Measurements from ENCODE around the gene SHISAL2A. TPM values are rescaled to one million over a fixed set of nuclear protein-coding genes. Genes with fewer than 3 reads are reported as not detected.

SHISAL2A gene
- total RNA-seq, 1 experiment from 2014 or later = 0.90 TPM

DNA sequence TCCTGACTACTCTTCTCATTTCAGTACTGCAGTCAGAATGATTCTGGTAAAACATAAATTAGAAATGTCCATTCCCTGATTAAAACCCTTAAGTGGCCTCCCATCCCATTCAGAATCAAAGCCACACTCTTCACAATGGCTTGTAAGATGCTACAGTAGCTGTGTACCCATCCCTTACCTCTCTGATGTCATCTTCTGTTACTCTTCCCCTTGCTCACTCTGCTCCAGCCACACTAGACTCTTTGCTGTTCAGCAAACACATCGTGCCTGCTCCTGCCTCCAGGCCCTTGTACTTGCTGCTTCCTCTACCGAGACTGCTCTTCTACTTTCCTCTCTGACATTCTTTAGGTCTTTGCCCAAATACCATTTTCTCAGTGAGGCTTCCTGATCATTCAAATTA is 35.1 kb upstream of the SHISAL2A start:
- H2BK12ac ChIP-seq (ENCODE audit: insufficient read length, low read depth, low read length) = no peak overlapping the region
- WGBS (ENCODE audit: extremely low coverage, insufficient read length, low lambda C conversion rate) = no CpG with 5 or more reads among the region's 2 CpGs

More for the DNA sequence above, 35.1 kb upstream of the SHISAL2A start:
- no peaks in the 10 kb centered on the region for H3K9me3 Mint-ChIP-seq
- H3K23ac ChIP-seq (ENCODE audit: insufficient read length, low read depth, low read length) = no peak overlapping the region
- H4K8ac ChIP-seq (replicated peaks; ENCODE audit: insufficient read length, low read depth, low read length) = no peak overlapping the region
- no peak overlapping the region for H2BK20ac ChIP-seq (ENCODE audit: low read depth, low read length, poor library complexity, severe bottlenecking)
- H3K79me1 ChIP-seq (ENCODE audit: insufficient read depth, low read depth, low read length, poor library complexity, severe bottlenecking) = no peaks in the 10 kb centered on the region
- no peak overlapping the region for H3K56ac ChIP-seq (ENCODE audit: insufficient read length, low read depth, low read length)
- no peak overlapping the region for H3K27ac ChIP-seq (ENCODE audit: insufficient read length, low read depth, low read length)
- no peak overlapping the region for H2AFZ ChIP-seq (ENCODE audit: low read length)
- H3T11ph ChIP-seq (ENCODE audit: low read length) = no peak overlapping the region
- H4K5ac ChIP-seq (ENCODE audit: insufficient read length, low read depth, low read length) = no peak overlapping the region
- no peak overlapping the region for H2BK15ac ChIP-seq (ENCODE audit: low read depth, low read length)
- no peak overlapping the region; the same call in 1 of the 2 replicates for H3K14ac ChIP-seq (ENCODE audit: insufficient read depth, low read length)
- no peak overlapping the region for H2AK5ac ChIP-seq (ENCODE audit: insufficient read length, low read length)
- peaks cover 8% of the 10 kb centered on the region; the same call in 1 of the 2 replicates for H3K27me3 ChIP-seq (ENCODE audit: insufficient read depth, low read length)
- no peak overlapping the region for H4K91ac ChIP-seq (ENCODE audit: insufficient read length, low read depth, low read length)
- H3K9ac ChIP-seq (ENCODE audit: extremely low read depth, insufficient read length, low read length) = no peak overlapping the region
- H3K4ac ChIP-seq (ENCODE audit: low read depth, low read length) = no peak overlapping the region
- no peak overlapping the region for H2BK120ac ChIP-seq (ENCODE audit: low read depth, low read length, poor library complexity, severe bottlenecking)
- no peaks in the 10 kb centered on the region for H3K79me2 ChIP-seq (ENCODE audit: insufficient read depth, low read length)
- H3K23me2 ChIP-seq (ENCODE audit: insufficient read length, low read depth, low read length, poor library complexity, severe bottlenecking) = peaks cover 7% of the 10 kb centered on the region
- H3K36me3 Mint-ChIP-seq (ENCODE audit: insufficient read depth in 1 of 3, low read depth in 3 of 3) = no peaks in the 10 kb centered on the region
- peaks cover 35% of the 10 kb centered on the region for H3K27me3 Mint-ChIP-seq (ENCODE audit: low read depth)
- no peak overlapping the region for H3K4me2 ChIP-seq (ENCODE audit: insufficient read depth, insufficient read length, low read length)
- H3K4me1 ChIP-seq (ENCODE audit: insufficient read depth, low read length) = peaks cover 4% of the 10 kb centered on the region; the same call in 1 of the 2 replicates
- no peak overlapping the region for H2BK5ac ChIP-seq (ENCODE audit: insufficient read length, low read length)
- H3K18ac ChIP-seq (ENCODE audit: insufficient read length, low read depth, low read length) = no peak overlapping the region
- no peak overlapping the region for H3K27ac Mint-ChIP-seq
- TF ChIP-seq, protein P1, sequence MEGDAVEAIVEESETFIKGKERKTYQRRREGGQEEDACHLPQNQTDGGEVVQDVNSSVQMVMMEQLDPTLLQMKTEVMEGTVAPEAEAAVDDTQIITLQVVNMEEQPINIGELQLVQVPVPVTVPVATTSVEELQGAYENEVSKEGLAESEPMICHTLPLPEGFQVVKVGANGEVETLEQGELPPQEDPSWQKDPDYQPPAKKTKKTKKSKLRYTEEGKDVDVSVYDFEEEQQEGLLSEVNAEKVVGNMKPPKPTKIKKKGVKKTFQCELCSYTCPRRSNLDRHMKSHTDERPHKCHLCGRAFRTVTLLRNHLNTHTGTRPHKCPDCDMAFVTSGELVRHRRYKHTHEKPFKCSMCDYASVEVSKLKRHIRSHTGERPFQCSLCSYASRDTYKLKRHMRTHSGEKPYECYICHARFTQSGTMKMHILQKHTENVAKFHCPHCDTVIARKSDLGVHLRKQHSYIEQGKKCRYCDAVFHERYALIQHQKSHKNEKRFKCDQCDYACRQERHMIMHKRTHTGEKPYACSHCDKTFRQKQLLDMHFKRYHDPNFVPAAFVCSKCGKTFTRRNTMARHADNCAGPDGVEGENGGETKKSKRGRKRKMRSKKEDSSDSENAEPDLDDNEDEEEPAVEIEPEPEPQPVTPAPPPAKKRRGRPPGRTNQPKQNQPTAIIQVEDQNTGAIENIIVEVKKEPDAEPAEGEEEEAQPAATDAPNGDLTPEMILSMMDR (conservative IDR thresholded peaks at IDR 0.05) = no peak
- peaks cover 3% of the 10 kb centered on the region for H4K20me1 ChIP-seq (ENCODE audit: control insufficient read depth, insufficient read depth, insufficient read length)
- no peaks in the 10 kb centered on the region for H3K9me3 ChIP-seq (ENCODE audit: control insufficient read depth, low read depth, low read length)
- no peak overlapping the region for H3K4me3 Mint-ChIP-seq
- H3K4me1 Mint-ChIP-seq = peaks cover 12 to 20% of the 10 kb centered on the region in 2 experiments
- DNase-seq = no peak

Data from H9 (cell line).